HEK293 (cell line): Measurements from ENCODE around the gene ZNHIT3.

Source experiments
- ZBTB7A ChIP-seq: fragments of 450-650 bp; formaldehyde crosslinking; IDR thresholded peaks from 2 replicates; pipeline ENCODE4 v1.5.1; 2016; ENCODE audit warnings: low read depth, missing biosample characterization, missing genetic modification characterization
- ZFP41 ChIP-seq: fragments of 450-650 bp; formaldehyde crosslinking; IDR thresholded peaks from 2 replicates; pipeline ENCODE4 v1.5.1; 2016; ENCODE audit warnings: missing biosample characterization, missing genetic modification characterization, borderline replicate concordance
- ZNF155 ChIP-seq: fragments of 450-650 bp; formaldehyde crosslinking; IDR thresholded peaks from 2 replicates; pipeline ENCODE4 v1.5.1; 2016; ENCODE audit warnings: missing biosample characterization, missing genetic modification characterization
- ZNF621 ChIP-seq: fragments of 450-650 bp; formaldehyde crosslinking; IDR thresholded peaks from 2 replicates; pipeline ENCODE4 v1.5.1; 2017; ENCODE audit warnings: missing biosample characterization, missing genetic modification characterization
- ZSCAN5A ChIP-seq: fragments of 450-650 bp; formaldehyde crosslinking; IDR thresholded peaks from 2 replicates; pipeline ENCODE4 v1.5.1; 2016; ENCODE audit warnings: missing biosample characterization, missing genetic modification characterization
- TF ChIP-seq, protein P1 (sequence below): fragments of 450-650 bp; formaldehyde crosslinking; IDR thresholded peaks from 2 replicates; pipeline ENCODE4 v1.5.1; 2016; ENCODE audit warnings: missing biosample characterization, missing genetic modification characterization

- TF ChIP-seq ZNF155: no peak
- no peak for TF ChIP-seq ZBTB7A (tag by site-specific recombination)
- TF ChIP-seq, protein P1, sequence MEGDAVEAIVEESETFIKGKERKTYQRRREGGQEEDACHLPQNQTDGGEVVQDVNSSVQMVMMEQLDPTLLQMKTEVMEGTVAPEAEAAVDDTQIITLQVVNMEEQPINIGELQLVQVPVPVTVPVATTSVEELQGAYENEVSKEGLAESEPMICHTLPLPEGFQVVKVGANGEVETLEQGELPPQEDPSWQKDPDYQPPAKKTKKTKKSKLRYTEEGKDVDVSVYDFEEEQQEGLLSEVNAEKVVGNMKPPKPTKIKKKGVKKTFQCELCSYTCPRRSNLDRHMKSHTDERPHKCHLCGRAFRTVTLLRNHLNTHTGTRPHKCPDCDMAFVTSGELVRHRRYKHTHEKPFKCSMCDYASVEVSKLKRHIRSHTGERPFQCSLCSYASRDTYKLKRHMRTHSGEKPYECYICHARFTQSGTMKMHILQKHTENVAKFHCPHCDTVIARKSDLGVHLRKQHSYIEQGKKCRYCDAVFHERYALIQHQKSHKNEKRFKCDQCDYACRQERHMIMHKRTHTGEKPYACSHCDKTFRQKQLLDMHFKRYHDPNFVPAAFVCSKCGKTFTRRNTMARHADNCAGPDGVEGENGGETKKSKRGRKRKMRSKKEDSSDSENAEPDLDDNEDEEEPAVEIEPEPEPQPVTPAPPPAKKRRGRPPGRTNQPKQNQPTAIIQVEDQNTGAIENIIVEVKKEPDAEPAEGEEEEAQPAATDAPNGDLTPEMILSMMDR (tag by site-specific recombination): no peak
- no peak for TF ChIP-seq ZFP41 (tag by site-specific recombination)
- no peak for TF ChIP-seq ZNF621 (tag by site-specific recombination)
- TF ChIP-seq ZSCAN5A (tag by site-specific recombination): no peak
Observed at GRCh38 chr17:36498560-36499300, 12.2 kb downstream of the ZNHIT3 start.
